Activated T-helper 1 cell treated with anti-CD3 and anti-CD28 coated beads, Interleukin-12 subunit alpha, Interleukin-12 subunit beta, Interleukin-2, Interleukin-4 antibody, amounts not matched to agents 30 ng/mL and 10 ng/mL and 1 ng/mL, durations not matched to agents 14 hours and 24 hours and 36 hours (primary cell): ENCODE measurements around the gene ATP8A2. TPM values are rescaled to one million over a fixed set of nuclear protein-coding genes. Genes with fewer than 3 reads are reported as not detected.

Experiments
- DNase-seq: peaks from one replicate; pipeline ENCODE4 v3.0.0; 2021; ENCODE audit warnings: low spot score
- H3K27ac Mint-ChIP-seq: one replicate; pipeline ENCODE4 v1.8.0; 2021; ENCODE audit warnings: mild to moderate bottlenecking, mixed read lengths
- H3K27me3 Mint-ChIP-seq: one replicate; pipeline ENCODE4 v1.8.0; 2022; ENCODE audit warnings: mild to moderate bottlenecking, moderate library complexity, mixed read lengths; ENCODE audit not compliant: insufficient read depth
- H3K36me3 Mint-ChIP-seq: one replicate; pipeline ENCODE4 v1.8.0; 2021; ENCODE audit warnings: low read depth, mixed read lengths
- H3K4me1 Mint-ChIP-seq: one replicate; pipeline ENCODE4 v1.8.0; 2021; ENCODE audit warnings: low read depth, mixed read lengths
- H3K4me3 Mint-ChIP-seq: one replicate; pipeline ENCODE4 v1.8.0; 2021; ENCODE audit warnings: mild to moderate bottlenecking, moderate library complexity, mixed read lengths
- H3K9me3 Mint-ChIP-seq: one replicate; pipeline ENCODE4 v1.8.0; 2021; ENCODE audit warnings: mixed read lengths
- intact Hi-C: fragments of 100-400 bp; cut with micrococcal nuclease; formaldehyde crosslinking; loops from one replicate; pipeline ENCODE4 v1.15.1; 2024
- total RNA-seq: library from RNA; stranded (reverse); gene quantifications from 2 replicates; pipeline ENCODE4 v1.2.3, GENCODE V29; 2022

Gene ATP8A2
- total RNA-seq, 1 donor from 2014 or later = 0.52 TPM

DNA sequence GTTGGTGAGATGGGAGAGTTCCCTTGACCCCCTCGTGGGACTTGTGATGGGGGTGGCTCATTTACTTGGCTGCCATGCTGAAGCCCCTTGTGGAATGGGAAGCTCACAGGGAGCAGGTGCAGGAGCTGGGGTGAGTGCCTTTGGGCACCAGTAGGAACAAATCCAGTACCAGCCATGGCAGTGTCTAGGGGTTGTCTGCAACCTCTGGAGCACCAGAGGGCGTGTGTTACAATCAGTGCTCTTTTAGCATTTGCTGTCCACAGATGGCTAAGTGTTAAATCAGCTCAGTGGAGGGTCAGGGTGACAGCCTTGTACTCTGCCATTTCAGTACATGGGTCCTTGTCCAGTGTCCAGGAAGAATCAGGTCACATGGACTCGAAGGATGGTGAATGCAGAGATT, 75.6 kb downstream of the ATP8A2 start:
- DNase-seq = no peak
- Mint-ChIP-seq H3K27me3 (peaks cover 28% of the 10 kb centered on the region), H3K9me3 (no peaks in the 10 kb centered on the region), H3K4me3 (no peak overlapping the region), H3K36me3 (no peaks in the 10 kb centered on the region), H3K27ac (no peak overlapping the region), H3K4me1 (no peaks in the 10 kb centered on the region)
- intact Hi-C loops = no loop called here

DNA sequence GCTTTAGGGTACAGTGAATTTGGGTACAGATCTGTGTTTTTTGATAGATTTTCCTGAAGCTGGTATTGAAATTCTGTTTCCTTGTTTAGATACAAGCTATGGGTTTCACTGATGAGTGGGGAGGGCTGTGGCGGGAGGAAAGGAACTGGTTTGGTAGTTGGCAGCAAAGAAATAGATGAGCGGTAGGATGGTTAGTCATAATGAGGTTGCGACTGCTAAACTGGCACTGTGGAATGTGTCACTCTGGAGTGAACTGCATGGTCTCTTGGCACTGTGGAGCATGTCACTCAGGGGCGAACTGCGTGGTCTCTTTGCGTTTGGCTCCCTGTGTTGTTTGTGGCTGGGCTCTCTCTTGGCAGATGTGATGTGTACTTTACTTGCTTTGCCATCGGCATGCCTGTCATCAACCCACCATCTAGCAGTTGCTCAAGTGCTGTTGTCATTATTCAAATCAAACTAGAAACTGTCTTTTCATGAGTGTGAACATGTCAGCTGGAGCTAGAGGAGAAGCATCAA, 82.1 kb downstream of the ATP8A2 start:
- Mint-ChIP-seq H3K27me3 (peaks cover 9% of the 10 kb centered on the region), H3K4me1 (no peaks in the 10 kb centered on the region), H3K27ac (no peak overlapping the region), H3K9me3 (no peaks in the 10 kb centered on the region), H3K4me3 (no peak overlapping the region), H3K36me3 (no peaks in the 10 kb centered on the region)
- no peak for DNase-seq
- intact Hi-C loops = no loop called here

DNA sequence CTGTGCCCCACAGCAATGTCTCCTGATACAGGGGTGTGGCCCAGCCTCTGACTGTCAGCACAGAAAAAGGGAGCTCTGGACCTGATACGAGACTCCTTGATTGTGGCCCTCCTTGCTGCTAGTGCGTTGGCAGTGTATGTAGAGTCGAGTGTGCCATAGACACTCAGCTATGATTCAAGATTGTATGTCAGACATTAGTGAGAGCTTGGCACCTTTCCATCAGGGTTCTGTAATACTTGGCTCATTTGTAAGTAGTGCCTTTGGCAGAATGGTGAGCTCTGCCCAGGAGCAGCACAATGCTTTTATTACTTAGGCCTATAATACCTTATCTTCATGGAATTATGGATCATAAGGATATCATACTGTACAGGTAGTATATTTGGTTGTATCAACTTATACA, 83.4 kb downstream of the ATP8A2 start:
- intact Hi-C loops = no loop called here
- H3K27ac Mint-ChIP-seq = no peak overlapping the region
- H3K9me3 Mint-ChIP-seq = no peaks in the 10 kb centered on the region
- no peak overlapping the region for H3K4me3 Mint-ChIP-seq
- H3K27me3 Mint-ChIP-seq = peaks cover 5% of the 10 kb centered on the region
- DNase-seq = no peak
- no peaks in the 10 kb centered on the region for H3K4me1 Mint-ChIP-seq
- no peaks in the 10 kb centered on the region for H3K36me3 Mint-ChIP-seq

DNA sequence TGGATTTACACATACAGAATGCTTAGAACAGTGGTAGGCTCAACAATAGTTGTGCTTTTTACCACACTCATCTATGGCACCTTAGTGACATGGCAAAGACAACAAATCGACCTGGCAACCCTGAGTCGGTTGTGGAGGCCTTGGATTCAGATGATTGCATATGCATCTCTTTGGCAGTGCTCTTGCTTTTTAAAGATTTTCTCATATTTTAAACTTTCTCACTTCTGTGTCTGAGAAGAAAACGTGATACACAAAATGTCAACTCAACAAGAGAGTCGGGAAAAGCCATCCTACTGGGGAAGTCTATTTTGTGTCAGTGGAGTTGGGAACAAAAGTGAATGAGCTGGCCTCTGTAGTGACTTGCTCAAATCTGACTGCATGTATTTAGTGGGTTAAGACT, 85.8 kb downstream of the ATP8A2 start:
- Mint-ChIP-seq H3K4me1 (no peaks in the 10 kb centered on the region), H3K36me3 (no peaks in the 10 kb centered on the region), H3K27me3 (peaks cover 4% of the 10 kb centered on the region), H3K4me3 (no peak overlapping the region), H3K27ac (no peak overlapping the region), H3K9me3 (no peaks in the 10 kb centered on the region)
- no peak for DNase-seq
- intact Hi-C loops = no loop called here

DNA sequence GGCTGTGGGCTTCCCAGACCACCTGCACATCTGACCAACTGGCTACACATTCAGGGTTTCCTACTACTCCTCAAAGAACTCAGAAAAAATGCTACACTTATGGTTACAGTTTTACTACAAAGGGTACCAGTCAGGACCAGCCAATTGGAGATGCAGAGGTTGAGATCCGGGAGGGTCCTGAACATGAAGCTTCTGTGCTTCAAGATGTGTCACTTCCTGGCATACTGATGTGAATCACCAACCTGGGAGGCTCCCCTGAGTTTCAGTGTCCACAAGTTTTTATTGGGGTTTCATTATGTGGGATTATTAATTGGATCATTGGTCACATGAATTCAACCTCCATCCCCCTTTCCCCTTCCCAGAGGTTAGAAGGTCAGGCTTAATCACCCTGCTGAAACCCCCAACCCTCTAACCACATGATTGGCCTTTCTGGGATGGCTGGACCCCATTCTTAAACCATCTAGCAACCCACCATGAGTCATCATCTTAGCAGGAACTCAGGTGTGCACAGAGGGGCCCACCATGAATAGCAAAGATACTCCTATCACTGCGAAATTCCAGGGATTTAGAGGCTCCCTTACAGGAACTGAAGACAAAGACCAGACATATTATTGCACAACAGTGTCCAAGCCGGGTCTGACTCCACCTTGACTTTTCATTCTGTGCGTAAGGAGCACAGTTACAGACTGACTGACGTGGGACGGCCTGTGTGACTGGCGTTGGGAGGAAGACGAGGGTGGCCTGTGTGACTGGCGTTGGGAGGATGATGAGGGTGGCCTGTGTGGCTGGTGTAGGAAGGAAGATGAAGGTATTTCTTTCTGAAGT, 90.7 kb downstream of the ATP8A2 start:
- intact Hi-C loops = no loop called here
- no peaks in the 10 kb centered on the region for H3K9me3 Mint-ChIP-seq
- H3K4me1 Mint-ChIP-seq = no peaks in the 10 kb centered on the region
- no peak overlapping the region for H3K27ac Mint-ChIP-seq
- peaks cover 21% of the 10 kb centered on the region for H3K27me3 Mint-ChIP-seq
- H3K36me3 Mint-ChIP-seq = no peaks in the 10 kb centered on the region
- H3K4me3 Mint-ChIP-seq = no peak overlapping the region
- no peak for DNase-seq

DNA sequence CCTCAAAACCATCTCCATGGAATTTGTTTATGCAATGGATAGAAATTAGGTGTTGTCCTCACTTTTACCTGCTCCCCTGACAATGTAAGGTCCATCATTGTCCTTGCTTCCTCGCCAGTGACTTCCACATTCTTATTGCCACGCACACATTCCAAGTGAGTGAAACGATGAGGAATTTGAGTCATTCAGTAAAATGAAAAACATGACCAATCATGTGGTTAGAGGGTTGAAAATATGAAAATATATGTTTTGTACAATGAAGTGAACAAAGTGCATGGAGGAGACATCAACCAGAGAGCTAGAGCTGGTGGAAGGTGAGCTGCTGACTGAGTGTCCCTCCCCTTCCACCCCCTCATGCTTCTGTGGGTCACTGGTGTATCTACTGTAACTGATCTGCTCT, 91.7 kb downstream of the ATP8A2 start:
- Mint-ChIP-seq H3K9me3 (no peaks in the 10 kb centered on the region), H3K4me1 (no peaks in the 10 kb centered on the region), H3K4me3 (no peak overlapping the region), H3K27ac (no peak overlapping the region), H3K36me3 (no peaks in the 10 kb centered on the region), H3K27me3 (peaks cover 29% of the 10 kb centered on the region)
- intact Hi-C loops = no loop called here
- DNase-seq = no peak

DNA sequence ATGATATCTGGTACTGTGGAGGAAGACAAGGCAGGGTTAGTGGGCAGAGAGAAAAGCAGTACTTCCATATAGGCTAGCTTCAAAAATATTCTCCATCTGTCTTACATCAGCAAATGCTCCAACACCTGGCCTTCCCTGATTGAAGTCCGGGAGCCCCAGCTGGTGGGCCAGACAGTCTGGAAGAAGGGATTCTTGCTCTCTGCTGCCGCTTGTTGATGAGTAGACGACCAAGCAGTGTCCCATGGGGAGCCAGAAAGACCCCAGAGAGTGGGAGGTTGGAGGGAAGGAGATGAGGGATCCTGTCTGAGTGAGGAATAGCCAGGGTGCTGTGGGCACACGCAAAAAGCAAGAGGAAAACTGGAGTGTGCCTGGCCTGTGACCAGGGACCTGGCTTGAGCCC, 95.1 kb downstream of the ATP8A2 start:
- Mint-ChIP-seq H3K36me3 (peaks cover 2% of the 10 kb centered on the region), H3K4me1 (peaks cover 5% of the 10 kb centered on the region), H3K4me3 (no peak overlapping the region), H3K27me3 (peaks cover 43% of the 10 kb centered on the region), H3K9me3 (no peaks in the 10 kb centered on the region), H3K27ac (no peak overlapping the region)
- no peak for DNase-seq
- intact Hi-C loops = no loop called here

DNA sequence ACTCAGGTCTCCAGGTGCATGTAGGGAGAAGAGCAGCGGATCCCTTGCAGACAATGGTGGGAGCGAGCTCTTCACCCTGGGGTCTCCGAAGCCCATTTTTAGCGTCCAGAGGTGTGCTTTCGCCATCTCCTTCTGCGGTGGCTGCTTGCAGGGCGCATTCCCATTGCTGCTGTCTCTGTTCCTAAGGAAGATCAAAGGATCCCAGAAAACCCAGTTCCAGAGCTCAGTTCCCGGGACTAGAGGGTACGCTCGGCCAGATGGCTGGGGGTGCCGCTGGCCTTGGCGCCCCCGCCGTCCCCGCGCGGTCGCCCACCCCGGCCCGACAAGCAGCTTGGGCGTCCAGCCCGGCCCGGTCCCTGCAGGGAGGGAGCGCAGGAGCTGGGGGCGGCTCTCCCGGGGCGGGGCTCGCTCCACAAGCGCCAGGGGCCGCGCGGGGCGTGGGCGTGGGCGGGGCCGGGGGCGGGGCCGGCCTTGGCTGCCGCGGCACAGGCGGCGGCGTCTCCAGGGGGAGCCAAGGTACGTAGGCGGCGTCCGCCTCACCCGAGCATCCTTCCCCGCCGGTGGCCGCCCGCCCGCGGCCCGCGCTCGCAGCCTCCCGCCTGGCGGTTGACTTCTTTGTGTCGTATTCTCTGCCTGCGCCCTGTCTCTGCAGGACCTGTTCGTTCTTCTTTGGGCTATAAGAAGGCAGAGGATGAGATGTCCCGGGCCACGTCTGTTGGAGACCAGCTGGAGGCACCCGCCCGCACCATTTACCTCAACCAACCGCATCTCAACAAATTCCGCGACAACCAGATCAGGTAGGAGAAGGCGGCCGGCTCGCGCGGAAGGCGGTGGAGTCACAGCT, 96.8 kb downstream of the ATP8A2 start:
- H3K4me3 Mint-ChIP-seq = no peak overlapping the region
- no peak overlapping the region for H3K27ac Mint-ChIP-seq
- no peaks in the 10 kb centered on the region for H3K9me3 Mint-ChIP-seq
- intact Hi-C loops = no loop called here
- peaks cover 43% of the 10 kb centered on the region for H3K27me3 Mint-ChIP-seq
- DNase-seq = no peak
- H3K4me1 Mint-ChIP-seq = peaks cover 5% of the 10 kb centered on the region
- H3K36me3 Mint-ChIP-seq = peaks cover 2% of the 10 kb centered on the region

DNA sequence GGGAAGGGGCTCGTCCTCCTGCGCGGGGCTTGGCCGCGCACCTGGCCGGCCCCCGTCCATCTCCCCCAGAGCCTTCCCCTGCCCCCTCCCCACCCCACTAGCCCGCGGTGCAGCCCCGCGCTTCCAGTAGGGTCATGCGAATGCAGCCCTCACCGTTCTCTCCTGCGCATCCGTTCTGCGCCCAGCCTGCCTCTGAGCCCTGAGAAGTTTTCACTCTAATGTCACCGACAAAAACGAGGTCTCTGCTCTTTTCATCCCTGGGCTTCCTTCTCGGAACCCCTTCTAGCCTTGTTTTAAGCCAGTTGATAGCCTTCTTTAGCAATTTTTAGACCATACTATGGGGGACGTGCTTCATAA, 97.4 kb downstream of the ATP8A2 start:
- Mint-ChIP-seq H3K9me3 (no peaks in the 10 kb centered on the region), H3K27ac (no peak overlapping the region), H3K36me3 (peaks cover 2% of the 10 kb centered on the region), H3K27me3 (peaks cover 42% of the 10 kb centered on the region), H3K4me3 (peak overlapping the region; percentile 40), H3K4me1 (peaks cover 5% of the 10 kb centered on the region)
- no peak for DNase-seq
- intact Hi-C loops = no loop called here

DNA sequence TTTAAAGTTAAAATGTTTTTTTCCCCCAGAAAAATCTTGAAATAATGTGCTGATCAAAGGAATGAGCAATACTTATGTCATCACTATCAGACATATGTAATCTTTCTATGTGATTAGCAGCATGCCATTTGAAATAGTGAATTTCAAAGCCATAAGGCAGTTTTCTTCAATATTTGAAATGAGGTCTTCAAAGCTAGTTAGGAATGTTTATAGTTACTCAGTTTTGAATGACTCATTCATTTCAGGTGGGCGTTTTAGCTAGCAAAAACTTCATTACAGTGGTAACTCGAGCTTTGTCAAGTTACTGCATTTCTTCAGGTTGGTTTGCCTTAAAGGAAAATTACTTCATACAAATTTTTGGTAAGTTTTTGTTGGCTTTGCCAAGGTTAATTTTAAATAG, 102.1 kb downstream of the ATP8A2 start:
- DNase-seq = no peak
- Mint-ChIP-seq H3K27me3 (peaks cover 23% of the 10 kb centered on the region), H3K4me1 (peaks cover 5% of the 10 kb centered on the region), H3K9me3 (no peaks in the 10 kb centered on the region), H3K27ac (no peak overlapping the region), H3K36me3 (peaks cover 2% of the 10 kb centered on the region), H3K4me3 (no peak overlapping the region)
- intact Hi-C loops = no loop called here

DNA sequence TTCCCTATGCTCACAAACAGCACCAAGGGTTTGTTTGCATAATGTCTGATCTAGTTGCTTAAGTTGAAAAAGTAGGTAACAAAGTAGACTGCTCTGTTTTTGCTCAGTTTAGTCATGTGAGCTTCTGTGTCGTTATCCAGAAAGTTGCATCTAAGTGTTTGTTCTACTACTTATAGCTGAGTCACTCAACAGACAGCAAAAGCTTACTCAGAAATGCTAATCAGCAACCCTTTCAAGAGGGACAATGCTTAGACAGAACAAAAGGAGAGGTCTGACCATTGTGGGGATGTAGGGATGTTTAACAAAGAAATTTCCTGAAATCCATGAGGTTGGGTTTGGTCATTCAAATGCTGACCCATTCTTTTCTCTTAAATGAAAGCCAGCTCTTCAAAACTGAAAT, 106.4 kb downstream of the ATP8A2 start:
- H3K27ac Mint-ChIP-seq = no peak overlapping the region

DNA sequence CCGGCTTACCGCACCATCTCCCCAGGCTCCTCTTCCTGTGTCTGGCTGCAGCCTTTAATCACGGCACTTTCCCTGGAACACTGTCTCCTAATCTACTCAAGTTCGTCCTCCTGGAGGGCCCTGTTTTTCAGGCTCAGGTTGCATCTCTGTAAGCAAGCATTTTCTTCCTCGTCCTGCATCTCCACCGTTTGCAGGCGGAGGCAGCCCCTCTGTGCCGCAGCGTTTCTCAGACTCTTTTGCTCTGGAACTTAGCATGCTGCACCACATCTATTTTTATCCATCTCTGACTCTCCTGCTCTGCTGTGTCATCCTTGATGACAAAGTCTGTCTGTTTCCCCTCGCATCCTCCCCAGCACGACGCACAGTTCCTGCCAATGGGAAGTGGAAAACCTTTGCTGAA, 117.5 kb downstream of the ATP8A2 start:
- no peaks in the 10 kb centered on the region for H3K4me1 Mint-ChIP-seq
- peaks cover 7% of the 10 kb centered on the region for H3K27me3 Mint-ChIP-seq
- DNase-seq = no peak
- no peak overlapping the region for H3K27ac Mint-ChIP-seq
- intact Hi-C loops = no loop called here
- H3K36me3 Mint-ChIP-seq = no peaks in the 10 kb centered on the region
- no peak overlapping the region for H3K4me3 Mint-ChIP-seq
- H3K9me3 Mint-ChIP-seq = no peaks in the 10 kb centered on the region

More for the DNA sequence above, 106.4 kb downstream of the ATP8A2 start:
- DNase-seq = no peak
- Mint-ChIP-seq H3K36me3 (no peaks in the 10 kb centered on the region), H3K4me3 (no peak overlapping the region), H3K4me1 (no peaks in the 10 kb centered on the region), H3K27me3 (peaks cover 7% of the 10 kb centered on the region), H3K9me3 (peaks cover 6% of the 10 kb centered on the region)
- intact Hi-C loops = no loop called here

DNA sequence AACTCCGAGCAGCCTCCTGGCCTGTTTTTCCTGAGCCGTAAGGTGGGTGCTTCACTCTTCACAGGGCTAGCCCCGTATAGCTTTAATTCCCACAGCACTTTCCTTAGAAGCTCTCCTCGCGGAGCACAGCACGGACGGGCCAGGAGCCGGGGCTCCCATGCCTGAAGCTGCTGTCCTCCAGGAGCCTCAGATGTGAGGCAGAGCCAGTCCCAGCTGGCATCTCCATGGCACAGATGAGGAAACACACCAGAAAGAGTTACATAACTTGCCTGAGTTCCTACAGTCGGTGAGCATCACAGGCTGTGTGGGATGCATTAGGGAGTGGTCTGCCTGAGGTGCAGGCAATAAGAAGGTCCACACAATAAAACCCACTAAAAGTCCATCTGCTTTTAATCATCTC, 118.5 kb downstream of the ATP8A2 start:
- Mint-ChIP-seq H3K4me3 (no peak overlapping the region), H3K27ac (no peak overlapping the region), H3K36me3 (no peaks in the 10 kb centered on the region), H3K9me3 (no peaks in the 10 kb centered on the region), H3K27me3 (peaks cover 7% of the 10 kb centered on the region), H3K4me1 (no peaks in the 10 kb centered on the region)
- intact Hi-C loops = no loop called here
- no peak for DNase-seq
